Islet of Langerhans (tissue), 1 donor: Measurements from ENCODE around the gene VSIG10.
"Not testable (repeated sequence)": the region's sequence is repeated elsewhere in the genome, so short reads cannot be mapped to it uniquely, and the experiment has no call there.

Experiments used
- FAIRE-seq: peaks from one replicate; lab custom pipeline; 2011; peaks lifted over from hg19 to GRCh38; lab: Jason Lieb, UNC

VSIG10 gene

DNA sequence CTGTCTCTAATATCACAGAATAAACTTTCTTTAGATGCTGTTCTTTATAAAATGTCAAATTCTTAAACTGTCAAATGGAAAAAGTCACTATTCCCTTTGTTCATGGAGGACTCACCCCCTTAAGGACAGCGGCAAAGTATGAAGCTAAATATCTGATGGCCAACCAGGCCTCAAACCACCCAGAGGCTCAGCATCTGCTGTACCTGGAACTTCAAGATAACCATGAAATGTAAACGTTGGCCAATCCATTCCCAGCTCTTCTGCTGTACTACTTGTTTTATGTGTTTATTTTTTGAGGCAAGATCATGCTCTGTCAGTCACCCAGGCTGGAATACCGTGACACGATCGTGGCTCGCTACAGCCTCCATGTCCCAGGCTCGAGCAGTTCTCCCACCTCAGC is 71.6 kb downstream of the VSIG10 start:
- no peak for FAIRE-seq

DNA sequence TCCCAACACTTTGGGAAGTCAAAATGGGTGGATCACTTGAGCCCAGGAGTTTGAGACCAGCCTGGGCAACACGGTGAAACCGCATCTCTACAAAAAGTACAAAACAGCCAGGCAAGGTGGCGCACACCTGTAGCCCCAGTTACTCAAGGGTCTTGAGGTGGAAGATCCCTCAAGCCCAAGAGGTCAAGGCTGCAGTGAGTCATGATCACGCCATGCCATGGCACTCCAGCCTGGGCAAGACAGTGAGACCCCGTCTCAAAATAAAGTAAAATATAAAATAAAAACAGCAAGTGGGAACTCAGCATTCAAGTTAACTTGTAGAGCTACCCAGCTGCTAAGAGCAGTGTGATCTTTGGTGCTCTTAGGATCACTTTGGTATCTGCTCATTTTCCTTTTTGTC is 74.6 kb downstream of the VSIG10 start:
- FAIRE-seq: no peak

DNA sequence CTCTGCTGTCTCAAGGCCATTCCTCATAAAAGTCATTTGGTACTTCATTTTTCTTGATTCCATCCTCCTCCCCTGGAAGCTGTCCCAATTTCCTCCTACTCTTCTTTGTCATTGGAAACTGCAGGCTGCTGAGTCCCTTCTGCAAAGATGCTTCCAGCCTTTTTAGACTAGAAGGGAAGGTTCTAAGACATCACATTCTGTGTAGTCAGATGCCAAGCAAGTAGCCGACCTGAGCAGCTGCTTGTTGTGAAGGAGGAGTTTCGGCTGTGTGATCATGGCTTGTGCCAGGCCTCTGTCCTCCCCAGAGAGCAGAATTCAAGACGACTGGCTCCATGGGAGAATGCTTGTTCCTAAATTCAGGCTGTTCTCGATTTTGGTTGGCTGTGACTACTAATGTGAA is 78.6 kb downstream of the VSIG10 start:
- FAIRE-seq: no peak

DNA sequence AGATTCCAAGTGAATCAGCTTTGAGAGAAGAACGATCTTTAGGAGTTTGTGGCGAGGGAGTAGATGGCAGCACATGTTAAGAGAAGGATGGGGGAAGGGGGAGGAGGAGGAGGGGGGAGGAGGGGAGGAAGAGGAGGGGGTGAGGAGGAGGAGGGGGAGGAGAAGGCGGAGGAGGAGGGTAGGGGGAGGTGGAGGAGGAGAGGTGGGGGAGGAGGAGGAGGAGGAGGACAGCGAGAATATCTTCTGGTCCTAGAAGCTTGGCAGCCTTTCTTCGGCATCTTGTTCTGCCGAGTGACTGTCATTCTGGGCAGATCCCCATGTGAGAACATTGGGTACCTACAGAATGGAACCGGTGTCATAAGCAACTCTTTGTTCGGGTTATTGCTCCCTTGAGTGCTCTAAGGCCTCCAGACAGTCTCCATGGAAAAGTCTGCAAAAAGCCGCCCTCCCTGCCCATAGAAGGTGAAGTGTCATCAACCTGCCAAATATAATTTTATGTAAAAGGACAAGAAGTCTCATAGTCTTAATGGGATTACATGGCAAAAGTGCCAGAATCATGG is 80.4 kb downstream of the VSIG10 start:
- FAIRE-seq: no peak

DNA sequence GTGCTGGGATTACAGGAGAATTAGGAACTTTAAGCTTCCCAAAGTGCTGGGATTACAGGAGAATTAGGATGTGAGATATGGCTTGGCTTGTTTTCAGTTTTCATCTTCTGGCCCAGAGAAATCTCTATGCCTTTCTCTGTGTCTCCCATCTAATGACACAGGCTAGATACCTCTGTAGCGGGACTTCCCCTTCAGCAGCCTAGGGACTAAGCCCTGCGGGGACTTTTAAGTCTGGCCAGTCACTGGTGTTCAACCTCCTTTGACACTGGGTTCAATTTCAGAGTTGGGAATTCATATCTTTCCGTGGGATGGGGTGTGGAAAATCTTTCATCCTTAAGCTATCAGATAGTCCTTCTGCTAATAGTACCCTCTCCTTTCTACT is 81.1 kb downstream of the VSIG10 start:
- FAIRE-seq: no peak

DNA sequence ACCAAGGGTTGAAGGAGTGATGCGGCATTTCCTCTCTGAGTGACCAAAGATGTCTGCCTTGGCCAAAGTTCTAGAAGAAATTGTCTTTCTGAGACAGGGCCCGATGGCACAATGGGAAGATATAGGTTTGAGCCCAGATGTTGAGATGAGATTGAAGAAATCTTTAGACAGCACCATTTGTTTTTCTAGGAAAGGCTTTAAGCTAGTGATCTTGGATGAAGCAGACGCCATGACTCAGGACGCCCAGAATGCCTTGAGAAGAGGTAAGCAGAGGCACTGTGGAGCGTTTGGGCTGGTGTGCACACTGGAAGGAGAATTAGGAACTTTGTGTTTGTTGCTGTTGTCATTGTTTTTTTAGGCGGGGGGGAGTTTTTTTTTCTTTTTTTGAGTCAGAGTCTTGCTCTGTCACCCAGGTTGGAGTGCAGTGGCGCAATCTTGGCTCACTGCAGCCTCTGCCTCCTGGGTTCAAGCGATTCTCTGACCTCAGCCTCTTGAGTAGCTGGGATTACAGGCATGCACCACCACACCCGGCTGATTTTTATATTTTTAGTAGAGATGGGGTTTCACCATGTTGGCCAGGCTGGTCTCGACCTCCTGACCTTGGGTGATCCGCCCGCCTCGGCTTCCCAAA is 81.6 kb downstream of the VSIG10 start:
- not testable (repeated sequence) for FAIRE-seq

DNA sequence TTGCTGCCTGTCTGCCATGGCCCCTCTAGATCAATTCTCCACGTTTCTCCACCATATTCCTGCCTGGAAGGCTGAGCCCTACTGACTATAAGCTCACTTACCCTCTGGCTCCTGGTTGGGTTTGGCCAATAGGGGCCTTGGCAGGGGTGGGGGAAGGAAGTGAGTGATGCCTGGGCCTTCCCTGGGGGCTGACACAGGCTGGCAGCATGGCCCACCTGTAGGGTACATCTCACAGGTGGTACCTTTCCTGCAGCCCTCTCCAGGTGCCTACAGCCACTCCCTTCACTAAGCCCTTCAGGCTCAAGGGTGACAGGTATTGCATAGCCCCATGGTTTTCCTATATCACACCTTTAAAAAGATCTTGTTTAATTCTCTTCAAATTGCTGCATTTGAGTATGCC is 83.8 kb downstream of the VSIG10 start:
- no peak for FAIRE-seq

DNA sequence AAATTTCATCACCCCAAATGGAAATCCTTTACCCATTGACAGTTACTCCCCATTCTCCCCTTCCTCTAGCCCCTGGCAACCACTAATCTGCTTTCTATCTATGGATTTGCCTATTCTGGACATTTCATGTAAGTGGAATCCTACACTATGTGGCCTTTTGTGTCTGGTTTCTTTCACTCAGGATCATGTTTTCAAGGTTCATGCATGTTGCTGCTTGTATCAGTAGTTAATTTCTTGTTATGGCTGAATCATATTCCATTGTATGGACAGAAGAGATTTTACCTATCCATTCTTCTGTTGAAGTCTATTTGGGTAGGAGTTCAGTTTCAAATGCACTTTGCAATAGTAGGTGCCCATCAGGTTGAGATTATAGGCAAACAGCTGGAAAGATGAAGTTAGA is 85.9 kb downstream of the VSIG10 start:
- no peak for FAIRE-seq

DNA sequence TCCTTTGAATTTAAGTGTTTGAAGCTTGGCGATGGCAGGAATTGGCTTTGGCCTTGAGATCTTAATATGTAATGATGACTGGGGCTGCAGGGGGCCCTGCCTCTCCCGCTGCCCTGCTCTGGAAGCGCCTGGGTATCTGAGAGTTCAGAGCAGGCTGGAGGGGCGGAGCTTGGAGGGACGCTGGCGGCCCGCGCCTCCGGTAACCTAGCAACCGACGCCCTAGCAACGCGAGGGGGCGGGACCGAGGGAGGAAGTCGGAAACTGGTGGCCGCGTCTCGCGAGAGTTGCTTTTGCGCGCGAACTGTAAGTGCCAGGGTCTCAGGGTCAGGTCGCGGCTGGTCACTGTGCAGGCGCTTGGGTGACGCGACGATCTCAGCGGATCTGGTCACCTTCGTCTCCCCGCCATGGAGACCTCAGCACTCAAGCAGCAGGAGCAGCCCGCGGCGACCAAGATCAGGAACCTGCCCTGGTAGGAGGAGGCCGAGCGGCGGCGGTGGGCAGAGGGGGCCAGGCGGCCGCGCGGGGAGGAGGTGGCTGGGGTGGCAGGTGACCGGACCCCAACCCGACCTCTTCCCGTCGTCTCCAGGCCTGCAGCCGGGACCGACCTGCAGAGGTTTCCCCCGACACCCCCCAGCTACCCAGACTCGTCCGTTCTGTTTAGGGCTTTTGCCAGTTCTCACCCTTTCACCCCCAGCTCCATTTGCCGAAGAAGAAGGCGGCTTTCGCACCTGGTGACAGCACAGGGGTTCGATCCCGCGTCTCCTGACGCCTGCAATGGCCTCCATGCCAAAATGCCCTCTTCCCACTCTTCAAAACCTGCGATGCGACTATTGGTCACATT is 87.2 kb downstream of the VSIG10 start, which contains the start of gene RFC5:
Gene RFC5, plus strand, starts transcription at position 280 of the 841 bp plus-strand sequence. Its CDS starts 125 bp downstream, at position 405.
- FAIRE-seq: no peak

DNA sequence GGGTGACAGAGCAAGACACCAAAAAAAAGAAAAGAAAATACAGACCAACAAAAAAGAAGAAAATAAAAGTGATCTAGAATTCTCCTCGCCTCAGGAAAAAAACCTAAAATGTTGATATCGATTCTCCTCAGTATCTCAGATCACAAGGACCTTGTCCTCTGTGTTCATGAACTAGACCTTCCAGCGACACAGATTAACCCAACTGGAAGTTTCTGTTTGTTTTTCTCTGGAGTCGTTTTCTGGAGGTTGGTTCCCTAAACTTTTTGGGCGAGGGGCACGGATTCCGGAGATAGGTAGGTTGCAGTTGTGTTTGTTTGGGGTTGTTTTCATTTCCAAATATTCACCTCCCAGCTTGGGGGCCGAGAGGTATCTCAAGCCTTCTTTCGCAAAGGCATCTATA is 87.9 kb downstream of the VSIG10 start:
- FAIRE-seq: no peak

DNA sequence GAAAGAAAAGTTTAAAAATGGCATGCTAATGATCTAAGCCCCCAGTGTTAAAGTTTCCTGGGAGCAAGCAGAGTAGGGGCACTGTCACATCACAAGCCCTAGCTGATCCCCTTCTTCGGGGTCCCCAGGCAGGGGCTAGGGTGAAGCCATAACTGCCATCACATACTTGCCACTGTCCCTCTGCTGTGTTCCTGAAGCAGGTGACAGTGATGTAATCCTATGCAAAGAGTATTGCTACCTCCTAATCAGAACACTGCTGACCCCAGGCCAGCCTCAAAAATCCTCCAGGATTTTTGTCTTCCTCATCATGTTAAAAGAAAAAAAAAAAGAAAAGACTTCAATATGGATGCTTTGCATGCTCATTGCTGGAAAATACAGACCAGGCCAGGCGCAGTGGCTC is 88.5 kb downstream of the VSIG10 start:
- FAIRE-seq: no peak
